ENCODE data around the gene SLAMF9.

SLAMF9 gene

GRCh38 chr1:159940006-159940620 is 13.9 kb downstream of the SLAMF9 start:
- 93 to 96% methylated on average over 6 to 9 of the region's 11 CpGs for WGBS, 2 experiments (ENCODE audit: insufficient coverage in 2 of 2)

GRCh38 chr1:159939678-159940002 is 14.4 kb downstream of the SLAMF9 start:
- no peak overlapping the region for H3K27ac ChIP-seq (ENCODE audit: low read depth, low read length, severe bottlenecking)
- 83% methylated on average over 1 of the region's 3 CpGs; no CpG with 5 or more reads in 1 of the 2 experiments for WGBS, 2 experiments (ENCODE audit: insufficient coverage in 2 of 2)
- H3K4me1 ChIP-seq (ENCODE audit: control insufficient read depth, insufficient read depth, low read length, poor library complexity, severe bottlenecking) = peaks cover 18% of the 10 kb centered on the region
- no peak overlapping the region for H3K4me3 ChIP-seq (ENCODE audit: extremely low read depth, insufficient read depth, low read length, poor library complexity, severe bottlenecking)
- peaks cover 3% of the 10 kb centered on the region for H3K36me3 ChIP-seq (ENCODE audit: control insufficient read depth, insufficient read depth, low read length)
- no peaks in the 10 kb centered on the region for H3K9me3 ChIP-seq (ENCODE audit: control insufficient read depth, low read length)

More at GRCh38 chr1:159940006-159940620, 13.9 kb downstream of the SLAMF9 start:
- Histone ChIP-seq H3K9me3 (ENCODE audit: control insufficient read depth, low read length) (no peaks in the 10 kb centered on the region), H3K4me1 (ENCODE audit: control insufficient read depth, insufficient read depth, low read length, poor library complexity, severe bottlenecking) (peaks cover 23% of the 10 kb centered on the region), H3K4me3 (ENCODE audit: extremely low read depth, insufficient read depth, low read length, poor library complexity, severe bottlenecking) (no peak overlapping the region), H3K36me3 (ENCODE audit: control insufficient read depth, insufficient read depth, low read length) (peaks cover 3% of the 10 kb centered on the region), H3K27ac (ENCODE audit: low read depth, low read length, severe bottlenecking) (no peak overlapping the region)

GRCh38 chr1:159938905-159939677 is 14.9 kb downstream of the SLAMF9 start:
- Histone ChIP-seq H3K36me3 (ENCODE audit: control insufficient read depth, insufficient read depth, low read length) (peaks cover 3% of the 10 kb centered on the region), H3K27ac (ENCODE audit: low read depth, low read length, severe bottlenecking) (no peak overlapping the region), H3K4me3 (ENCODE audit: extremely low read depth, insufficient read depth, low read length, poor library complexity, severe bottlenecking) (no peak overlapping the region), H3K9me3 (ENCODE audit: control insufficient read depth, low read length) (no peaks in the 10 kb centered on the region), H3K4me1 (ENCODE audit: control insufficient read depth, insufficient read depth, low read length, poor library complexity, severe bottlenecking) (peaks cover 17% of the 10 kb centered on the region)
- 90 to 93% methylated on average over 2 to 4 of the region's 6 CpGs for WGBS, 2 experiments (ENCODE audit: insufficient coverage in 2 of 2)

- H3K27ac ChIP-seq (ENCODE audit: low read depth, low read length, severe bottlenecking) = no peak overlapping the region
- H3K4me3 ChIP-seq (ENCODE audit: extremely low read depth, insufficient read depth, low read length, poor library complexity, severe bottlenecking) = no peak overlapping the region
- no peaks in the 10 kb centered on the region for H3K9me3 ChIP-seq (ENCODE audit: control insufficient read depth, low read length)
- peaks cover 3% of the 10 kb centered on the region for H3K36me3 ChIP-seq (ENCODE audit: control insufficient read depth, insufficient read depth, low read length)
- WGBS, 2 experiments (ENCODE audit: insufficient coverage in 2 of 2) = 87 to 90% methylated on average over 6 of the region's 7 CpGs
- peaks cover 17% of the 10 kb centered on the region for H3K4me1 ChIP-seq (ENCODE audit: control insufficient read depth, insufficient read depth, low read length, poor library complexity, severe bottlenecking)
Measured at GRCh38 chr1:159938211-159938852, 15.7 kb downstream of the SLAMF9 start.

- Histone ChIP-seq H3K4me1 (ENCODE audit: control insufficient read depth, insufficient read depth, low read length, poor library complexity, severe bottlenecking) (peaks cover 17% of the 10 kb centered on the region), H3K9me3 (ENCODE audit: control insufficient read depth, low read length) (no peaks in the 10 kb centered on the region), H3K27ac (ENCODE audit: low read depth, low read length, severe bottlenecking) (no peak overlapping the region), H3K4me3 (ENCODE audit: extremely low read depth, insufficient read depth, low read length, poor library complexity, severe bottlenecking) (no peak overlapping the region), H3K36me3 (ENCODE audit: control insufficient read depth, insufficient read depth, low read length) (peaks cover 3% of the 10 kb centered on the region)
- WGBS, 2 experiments (ENCODE audit: insufficient coverage in 2 of 2) = 50 to 64% methylated on average over 3 to 4 of the region's 4 CpGs
Measured at GRCh38 chr1:159937054-159937750, 16.8 kb downstream of the SLAMF9 start.

GRCh38 chr1:159936273-159936904 is 17.6 kb downstream of the SLAMF9 start:
- no peak overlapping the region for H3K27ac ChIP-seq (ENCODE audit: low read depth, low read length, severe bottlenecking)
- H3K9me3 ChIP-seq (ENCODE audit: control insufficient read depth, low read length) = no peaks in the 10 kb centered on the region
- peaks cover 13% of the 10 kb centered on the region for H3K4me1 ChIP-seq (ENCODE audit: control insufficient read depth, insufficient read depth, low read length, poor library complexity, severe bottlenecking)
- WGBS, 2 experiments (ENCODE audit: insufficient coverage in 2 of 2) = 43 to 45% methylated on average over 8 to 16 of the region's 16 CpGs
- peaks cover 3% of the 10 kb centered on the region for H3K36me3 ChIP-seq (ENCODE audit: control insufficient read depth, insufficient read depth, low read length)
- H3K4me3 ChIP-seq (ENCODE audit: extremely low read depth, insufficient read depth, low read length, poor library complexity, severe bottlenecking) = no peak overlapping the region

- 83 to 87% methylated on average over 3 to 4 of the region's 4 CpGs for WGBS, 2 experiments (ENCODE audit: insufficient coverage in 2 of 2)
- Histone ChIP-seq H3K4me1 (ENCODE audit: control insufficient read depth, insufficient read depth, low read length, poor library complexity, severe bottlenecking) (peaks cover 7% of the 10 kb centered on the region), H3K27ac (ENCODE audit: low read depth, low read length, severe bottlenecking) (no peak overlapping the region), H3K9me3 (ENCODE audit: control insufficient read depth, low read length) (no peaks in the 10 kb centered on the region), H3K4me3 (ENCODE audit: extremely low read depth, insufficient read depth, low read length, poor library complexity, severe bottlenecking) (no peak overlapping the region), H3K36me3 (ENCODE audit: control insufficient read depth, insufficient read depth, low read length) (peaks cover 3% of the 10 kb centered on the region)
Measured at GRCh38 chr1:159935719-159936272, 18.2 kb downstream of the SLAMF9 start.

- 93 to 95% methylated on average over 10 to 11 of the region's 11 CpGs for WGBS, 2 experiments (ENCODE audit: insufficient coverage in 2 of 2)
- H3K4me3 ChIP-seq (ENCODE audit: extremely low read depth, insufficient read depth, low read length, poor library complexity, severe bottlenecking) = no peak overlapping the region
Measured at GRCh38 chr1:159935305-159935704, 18.7 kb downstream of the SLAMF9 start.

GRCh38 chr1:159934136-159935039 is 19.6 kb downstream of the SLAMF9 start:
- H3K9me3 ChIP-seq (ENCODE audit: control insufficient read depth, low read length) = no peaks in the 10 kb centered on the region
- H3K4me1 ChIP-seq (ENCODE audit: control insufficient read depth, insufficient read depth, low read length, poor library complexity, severe bottlenecking) = peaks cover 6% of the 10 kb centered on the region
- WGBS, 2 experiments (ENCODE audit: insufficient coverage in 2 of 2) = 95 to 98% methylated on average over 5 to 12 of the region's 14 CpGs
- no peak overlapping the region for H3K4me3 ChIP-seq (ENCODE audit: extremely low read depth, insufficient read depth, low read length, poor library complexity, severe bottlenecking)
- no peaks in the 10 kb centered on the region for H3K36me3 ChIP-seq (ENCODE audit: control insufficient read depth, insufficient read depth, low read length)
- H3K27ac ChIP-seq (ENCODE audit: low read depth, low read length, severe bottlenecking) = no peak overlapping the region

More at GRCh38 chr1:159935305-159935704, 18.7 kb downstream of the SLAMF9 start:
- peaks cover 6% of the 10 kb centered on the region for H3K4me1 ChIP-seq (ENCODE audit: control insufficient read depth, insufficient read depth, low read length, poor library complexity, severe bottlenecking)
- peaks cover 3% of the 10 kb centered on the region for H3K36me3 ChIP-seq (ENCODE audit: control insufficient read depth, insufficient read depth, low read length)
- no peaks in the 10 kb centered on the region for H3K9me3 ChIP-seq (ENCODE audit: control insufficient read depth, low read length)
- H3K27ac ChIP-seq (ENCODE audit: low read depth, low read length, severe bottlenecking) = no peak overlapping the region
